K562 (cell line): ENCODE measurements around the gene MRGPRD. TPM values are rescaled to one million over a fixed set of nuclear protein-coding genes. Genes with fewer than 3 reads are reported as not detected.

Experiments used
- ATAC-seq: fragments of 200-7000 bp; cut with Tn5 transposase; 3 replicates; pipeline ENCODE4 v1.9.1; 2020; ENCODE audit warnings: moderate library complexity
- BruUV-seq: library from RNA; stranded (reverse); fragments of 400-500 nt; replicated peaks from 2 replicates; lab custom pipeline; 2021; lab: Mats Ljungman, UMichigan
- CTCF ChIA-PET: fragments of 300-600 bp; formaldehyde crosslinking; extraction: SDS; loops from one replicate; lab custom pipeline; 2021; ENCODE audit warnings: low intra/inter-chr PET ratio; lab: Yijun Ruan, JAX
- POLR2A ChIA-PET: fragments of 300-600, 350-650 bp; sonication (Branson Sonifier 250); formaldehyde crosslinking; extraction: SDS; loops from one replicate; lab custom pipeline; 2021; ENCODE audit warnings: antibody characterized with exemption, inconsistent platforms; lab: Yijun Ruan, JAX
- DNase-seq, 4 experiments: peaks; one replicate each; pipeline versions ENCODE4 v3.0.0 to v3.0.0-alpha.2; 2011 to 2018; ENCODE audit warnings: low spot score in 3 of 4, mixed read lengths in 3 of 4; ENCODE audit errors: extremely low read depth in 1 of 4
- FAIRE-seq: peaks from 2 replicates; lab custom pipeline; 2011; peaks lifted over from hg19 to GRCh38; lab: Jason Lieb, UNC
- H2AFZ ChIP-seq: 2 replicates; pipeline ENCODE4 v1.6.0; 2011; ENCODE audit warnings: low read depth, low read length, control low read depth, inconsistent platforms
- H3K27ac ChIP-seq: fragments of 200-600 bp; 3 replicates; pipeline ENCODE4 v1.8.0; 2011; ENCODE audit warnings: low read depth, mild to moderate bottlenecking, control low read depth, inconsistent platforms, low read length, moderate library complexity, mixed read lengths; ENCODE audit errors: extremely low read depth
- H3K27me3 ChIP-seq, 2 experiments: fragments of 300-600 bp in 1 of 2; 2 replicates in 1 of 2; 3 replicates in 1 of 2; pipeline versions ENCODE4 v1.6.0 to v1.8.0; 2011; ENCODE audit warnings: inconsistent platforms in 2 of 2, low read length in 2 of 2, mild to moderate bottlenecking in 1 of 2, mixed read lengths in 1 of 2, moderate library complexity in 1 of 2; ENCODE audit not compliant: control insufficient read depth in 2 of 2, insufficient read depth in 2 of 2
- H3K36me3 ChIP-seq: fragments of 300-600 bp; 3 replicates; pipeline ENCODE4 v1.8.0; 2011; ENCODE audit warnings: mild to moderate bottlenecking, low read length, inconsistent platforms; ENCODE audit not compliant: control insufficient read depth, insufficient read depth
- H3K4me1 ChIP-seq, 2 experiments: fragments of 200-600 bp in 1 of 2; replicated peaks in 1 of 2; 2 replicates in 1 of 2; 3 replicates in 1 of 2; pipeline versions ENCODE4 v1.5.1 to v1.8.0; 2011; ENCODE audit warnings: inconsistent platforms in 2 of 2, low read length in 2 of 2, mild to moderate bottlenecking in 1 of 2, mixed read lengths in 1 of 2, moderate library complexity in 1 of 2; ENCODE audit not compliant: control insufficient read depth in 2 of 2, insufficient read depth in 2 of 2
- H3K4me2 ChIP-seq: 2 replicates; pipeline ENCODE4 v1.6.1; 2011; ENCODE audit warnings: low read length, control low read depth, inconsistent platforms, mixed read lengths; ENCODE audit not compliant: insufficient read depth
- H3K4me3 ChIP-seq: fragments of 200-600 bp; sonication (generic), shearing (Covaris generic); 2 replicates; pipeline ENCODE4 v1.5.1; 2016; ENCODE audit warnings: control low read depth, inconsistent platforms
- H3K79me2 ChIP-seq: fragments of 200-600 bp; 3 replicates; pipeline ENCODE4 v1.8.0; 2011; ENCODE audit warnings: low read length, inconsistent platforms; ENCODE audit not compliant: control insufficient read depth, insufficient read depth
- H3K9ac ChIP-seq, 2 experiments: 2 replicates each; pipeline versions ENCODE4 v1.6.0 to v1.6.1; 2011; ENCODE audit warnings: low read depth in 2 of 2, low read length in 2 of 2, control low read depth in 1 of 2, inconsistent platforms in 1 of 2, mild to moderate bottlenecking in 1 of 2, mixed read lengths in 1 of 2; ENCODE audit not compliant: insufficient read depth in 1 of 2
- H3K9me1 ChIP-seq: one replicate; pipeline ENCODE4 v1.6.0; 2011; ENCODE audit warnings: inconsistent platforms, mild to moderate bottlenecking, low read length, moderate library complexity; ENCODE audit not compliant: control insufficient read depth, insufficient read depth
- H3K9me3 ChIP-seq: replicated peaks from 2 replicates; pipeline ENCODE4 v1.5.1; 2011; ENCODE audit warnings: low read depth, low read length, inconsistent platforms; ENCODE audit not compliant: control insufficient read depth, insufficient read depth
- H4K20me1 ChIP-seq: replicated peaks from 2 replicates; pipeline ENCODE4 v1.6.1; 2011; ENCODE audit warnings: low read length, inconsistent platforms, mixed read lengths; ENCODE audit not compliant: control insufficient read depth, insufficient read depth
- ELF1 ChIP-seq: fragments of 200-800 bp; sonication (Bioruptor generic); IDR thresholded peaks from 2 replicates; pipeline ENCODE4 v1.6.1; 2016; ENCODE audit warnings: missing genetic modification characterization, missing compliant biosample characterization
- FOXO4 ChIP-seq: fragments of 450-650 bp; formaldehyde crosslinking; IDR thresholded peaks from 2 replicates; pipeline ENCODE4 v1.4.0; 2020; ENCODE audit warnings: mild to moderate bottlenecking, moderate library complexity
- GABPA ChIP-seq: fragments of 200-800 bp; sonication (Bioruptor generic); conservative IDR thresholded peaks from 2 replicates; pipeline ENCODE4 v1.6.1; 2016; ENCODE audit warnings: low read depth, missing genetic modification characterization, missing compliant biosample characterization
- HLTF ChIP-seq: fragments of 450-650 bp; IDR thresholded peaks from 2 replicates; pipeline ENCODE4 v1.6.1; 2016
- LARP7 ChIP-seq: fragments of 450-650 bp; IDR thresholded peaks from 2 replicates; pipeline ENCODE4 v1.6.1; 2016
- MED1 ChIP-seq: sonication (generic); formaldehyde crosslinking; IDR thresholded peaks from 2 replicates; pipeline ENCODE4 v1.8.1; 2023; ENCODE audit warnings: missing genetic modification reagents, borderline replicate concordance
- POU5F1 ChIP-seq: fragments of 150-350 bp; IDR thresholded peaks from 2 replicates; pipeline ENCODE4 v1.6.1; 2014; ENCODE audit warnings: borderline replicate concordance, low read length, low read depth, mild to moderate bottlenecking; ENCODE audit not compliant: partially characterized antibody
- RBM17 ChIP-seq: fragments of 200-400 bp; formaldehyde crosslinking; IDR thresholded peaks from 2 replicates; pipeline ENCODE4 v1.6.1; 2017; ENCODE audit warnings: low read depth, mild to moderate bottlenecking, low read length, borderline replicate concordance
- RERE ChIP-seq: sonication (generic); formaldehyde crosslinking; IDR thresholded peaks from 2 replicates; pipeline ENCODE4 v1.8.0; 2023; ENCODE audit warnings: missing genetic modification reagents, mild to moderate bottlenecking, borderline replicate concordance
- RNF219 ChIP-seq: fragments of 250-450 bp; sonication (Bioruptor Pico); IDR thresholded peaks from 2 replicates; pipeline ENCODE4 v1.5.0; 2022; ENCODE audit warnings: mild to moderate bottlenecking
- TAL1 ChIP-seq: fragments of 450-650 bp; IDR thresholded peaks from 2 replicates; pipeline ENCODE4 v1.6.1; 2016; ENCODE audit warnings: mild to moderate bottlenecking
- XRCC3 ChIP-seq: fragments of 450-650 bp; IDR thresholded peaks from 2 replicates; pipeline ENCODE4 v1.6.1; 2017; ENCODE audit warnings: mild to moderate bottlenecking, moderate library complexity
- ZNF384 ChIP-seq: IDR thresholded peaks from 2 replicates; pipeline ENCODE4 v1.6.1; 2012; ENCODE audit warnings: low read depth, low read length, improper control_type of control experiment
- ZZZ3 ChIP-seq: fragments of 450-650 bp; IDR thresholded peaks from 2 replicates; pipeline ENCODE4 v1.6.1; 2016; ENCODE audit warnings: antibody characterized with exemption, mild to moderate bottlenecking, moderate library complexity
- WGBS: fragments of 100-300 bp; shearing (Covaris generic); methylation state at CpG from one replicate; pipeline ENCODE4 v1.1.6; 2016; ENCODE audit warnings: low coverage, mixed read lengths; ENCODE audit not compliant: insufficient coverage; ENCODE audit errors: missing lambda C conversion rate; 5-methylcytosine and 5-hydroxymethylcytosine counted together
- in situ Hi-C: fragments of 300-500 bp; cut with MboI; formaldehyde crosslinking; loops from 4 replicates; pipeline ENCODE4 v1.15.0; 2018; ENCODE audit warnings: inconsistent platforms, mixed read lengths
- intact Hi-C: fragments of 100-400 bp; cut with micrococcal nuclease; formaldehyde crosslinking; loops from 2 replicates; pipeline ENCODE4 v1.14.2; 2022
- polyA plus RNA-seq, 8 experiments: library from polyadenylated mRNA; depleted of rRNA in 4 of 8; stranded (reverse) in 5 of 8; unstranded in 3 of 8; fragments of >200 nt; fragmentation: Nextera tagmentation in 2 of 8; fragmentation: Illumina TruSeq in 1 of 8; extraction: Ambion mirVana in 2 of 8; extraction: Trizol in 1 of 8; gene quantifications; 2 replicates each; pipeline versions ENCODE4 v1.2.1 to v1.2.3, GENCODE V29; 2011 to 2014; ENCODE audit warnings: inconsistent platforms in 1 of 8, missing spikeins in 1 of 8
- total RNA-seq, 7 experiments: library from RNA; depleted of rRNA in 6 of 7; stranded (reverse); fragments of >200 nt in 6 of 7; fragmentation: Illumina TruSeq in 2 of 7; extraction: Trizol in 2 of 7; gene quantifications; 2 replicates each; pipeline versions ENCODE4 v1.2.1 to v1.2.3, GENCODE V29; 2011 to 2021; ENCODE audit warnings: low replicate concordance in 1 of 7

The MRGPRD gene
- total and polyA plus RNA-seq, 9 of the 15 experiments (the other 6 are each of a cell fraction or from before 2014, with no cell fraction given): not detected

- 0 out of 2 replicates have a peak, but pooled peaks cover 2% of the 10 kb centered on the region for H4K20me1 ChIP-seq
- H3K36me3 ChIP-seq: peaks cover 87% of the 10 kb centered on the region; the same call in 2 of the 3 replicates
- no TSS peak for BruUV-seq
- no peak for FAIRE-seq
- no peaks in the 10 kb centered on the region for H3K9me3 ChIP-seq
- peaks cover 0 to 5% of the 10 kb centered on the region in 2 experiments; a peak in 1 of 5 replicates for H3K4me1 ChIP-seq
- WGBS: 88% methylated on average over 6 of the region's 7 CpGs
- CTCF ChIA-PET: interaction anchor here (0.6 kb wide), 1 partner anchor 124 kb away, joined by 3 read pairs; no protein-coding TSS in a partner anchor
- no peak for DNase-seq
- no peak overlapping the region for H3K9ac ChIP-seq
- no peaks in the 10 kb centered on the region for H3K9me1 ChIP-seq
- no peak overlapping the region for H3K27ac ChIP-seq
- no peak overlapping the region for H2AFZ ChIP-seq
- no peak overlapping the region for H3K4me2 ChIP-seq
- no peaks in the 10 kb centered on the region for H3K27me3 ChIP-seq
- H3K4me3 ChIP-seq: no peak overlapping the region
- POLR2A ChIA-PET: no interaction called here
- H3K79me2 ChIP-seq: no peaks in the 10 kb centered on the region
- intact Hi-C loops: no loop called here
- no peak for ATAC-seq
- in situ Hi-C loops: no loop called here
- no peak for TF ChIP-seq RNF219 (CRISPR knock-in tag)
- TF ChIP-seq FOXO4: no peak
- TF ChIP-seq HLTF: no peak
- no peak for TF ChIP-seq POU5F1
- TF ChIP-seq ZNF384: no peak
- no peak for TF ChIP-seq MED1 (CRISPR knock-in tag)
- TF ChIP-seq RBM17: no peak
- no peak for TF ChIP-seq RERE (CRISPR knock-in tag)
- no peak for TF ChIP-seq XRCC3
- TF ChIP-seq ELF1 (tag): no peak
- TF ChIP-seq ZZZ3: no peak
- no peak for TF ChIP-seq GABPA (tag)
- no peak for TF ChIP-seq TAL1
- no peak for TF ChIP-seq LARP7
Observed at GRCh38 chr11:68932358-68932757, 48.4 kb downstream of the MRGPRD start.
